HG03064 (cell line): Measurements from ENCODE around the gene CPT2.

Experiments
- ATAC-seq: cut with Tn5 transposase; IDR thresholded peaks from one replicate; pipeline ENCODE4 v1.9.1; 2021; ENCODE audit warnings: low read depth; ENCODE audit not compliant: unreplicated experiment

Gene CPT2

DNA sequence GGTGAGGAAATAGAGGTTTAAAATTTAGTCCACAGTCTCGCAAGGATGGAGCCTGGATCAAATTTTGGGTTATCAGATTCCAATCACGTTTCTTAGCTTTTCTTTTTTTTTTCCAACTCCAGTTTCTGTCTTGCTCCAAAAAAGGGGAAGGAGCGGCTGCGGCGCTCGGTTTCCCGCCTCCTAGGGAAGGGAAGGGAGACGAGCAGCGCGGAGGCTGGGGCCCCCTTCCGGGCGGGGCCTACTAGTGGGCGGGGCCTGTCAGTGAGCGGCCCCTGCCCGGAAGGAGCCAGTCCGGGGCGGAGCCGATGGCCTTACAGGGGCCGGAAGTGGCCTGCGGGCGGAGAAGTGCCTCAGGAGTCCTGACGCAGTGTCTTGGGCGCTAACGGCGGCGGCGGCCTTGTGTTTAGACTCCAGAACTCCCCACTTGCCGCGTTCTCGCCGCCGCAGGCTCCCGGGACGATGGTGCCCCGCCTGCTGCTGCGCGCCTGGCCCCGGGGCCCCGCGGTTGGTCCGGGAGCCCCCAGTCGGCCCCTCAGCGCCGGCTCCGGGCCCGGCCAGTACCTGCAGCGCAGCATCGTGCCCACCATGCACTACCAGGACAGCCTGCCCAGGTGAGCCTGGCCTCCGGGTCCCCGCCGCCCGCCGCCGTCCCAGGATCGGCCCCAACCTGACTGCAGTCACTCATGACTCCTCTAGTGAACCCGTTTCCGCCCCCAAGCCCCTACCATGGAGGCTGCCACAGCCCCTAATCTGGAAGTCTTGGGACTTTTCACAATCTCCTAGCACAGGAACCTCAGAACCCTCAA is at the start of gene CPT2:
Gene CPT2, plus strand, starts transcription at position 340 of the 806 bp plus-strand sequence. Its CDS starts 120 bp downstream, at position 460.
- ATAC-seq = peak; percentile 99

DNA sequence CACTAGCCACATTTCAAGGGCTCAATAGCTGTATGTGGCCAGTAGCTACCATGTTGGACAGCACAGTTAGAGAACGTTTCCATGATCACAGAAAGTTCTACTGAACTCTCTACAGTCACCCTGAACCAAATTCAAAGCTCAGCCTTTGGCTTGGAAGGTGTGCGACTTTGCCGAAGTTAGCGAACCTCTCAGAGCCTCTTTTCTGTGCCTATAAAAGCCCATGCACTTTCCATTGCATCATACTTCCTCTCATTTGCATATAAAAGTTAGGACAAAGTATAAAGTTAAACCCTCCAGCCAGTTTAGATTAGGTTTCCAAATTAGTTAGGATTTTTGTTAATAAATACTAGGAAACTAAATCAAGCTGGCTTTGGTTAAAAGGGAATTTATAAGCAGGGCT is 49.5 kb upstream of the CPT2 start:
- ATAC-seq = no peak

DNA sequence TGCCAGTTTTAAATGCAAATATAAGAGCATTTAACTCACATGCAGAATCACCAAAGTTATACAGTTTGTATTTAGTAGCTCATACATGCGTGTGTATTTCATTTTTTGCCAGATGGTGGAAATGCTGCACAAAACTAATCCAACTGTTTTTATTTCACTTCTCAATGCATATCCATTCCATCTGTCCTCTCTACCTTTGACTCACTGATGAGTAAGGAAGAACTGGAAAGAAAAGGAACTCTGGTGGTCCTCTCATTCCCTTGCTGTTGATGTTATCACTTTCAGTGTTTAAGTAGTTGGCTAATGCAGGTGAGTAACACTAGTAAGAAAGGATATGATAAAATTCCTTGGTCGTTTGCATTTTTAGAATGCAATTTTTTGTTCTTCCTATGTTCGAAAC is 48.5 kb upstream of the CPT2 start:
- no peak for ATAC-seq

DNA sequence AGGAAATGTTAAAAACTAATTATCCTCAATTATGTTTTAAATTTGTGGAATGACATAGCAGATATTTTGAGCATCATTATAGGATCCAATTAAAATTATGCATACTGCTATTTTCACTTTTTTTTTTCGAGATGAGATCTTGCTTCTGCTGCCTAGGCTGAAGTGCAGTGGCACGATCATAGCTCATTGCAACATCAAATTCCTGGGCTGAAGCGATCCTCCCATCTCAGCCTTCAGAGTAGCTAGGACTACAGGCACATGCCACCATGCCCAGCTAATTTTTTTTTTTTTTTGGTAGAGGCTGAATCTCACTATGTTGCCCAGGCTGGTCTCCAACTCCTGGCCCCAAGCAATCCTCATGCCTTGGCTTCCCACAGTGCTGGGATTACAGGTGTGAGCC is 42.9 kb upstream of the CPT2 start:
- no peak for ATAC-seq

DNA sequence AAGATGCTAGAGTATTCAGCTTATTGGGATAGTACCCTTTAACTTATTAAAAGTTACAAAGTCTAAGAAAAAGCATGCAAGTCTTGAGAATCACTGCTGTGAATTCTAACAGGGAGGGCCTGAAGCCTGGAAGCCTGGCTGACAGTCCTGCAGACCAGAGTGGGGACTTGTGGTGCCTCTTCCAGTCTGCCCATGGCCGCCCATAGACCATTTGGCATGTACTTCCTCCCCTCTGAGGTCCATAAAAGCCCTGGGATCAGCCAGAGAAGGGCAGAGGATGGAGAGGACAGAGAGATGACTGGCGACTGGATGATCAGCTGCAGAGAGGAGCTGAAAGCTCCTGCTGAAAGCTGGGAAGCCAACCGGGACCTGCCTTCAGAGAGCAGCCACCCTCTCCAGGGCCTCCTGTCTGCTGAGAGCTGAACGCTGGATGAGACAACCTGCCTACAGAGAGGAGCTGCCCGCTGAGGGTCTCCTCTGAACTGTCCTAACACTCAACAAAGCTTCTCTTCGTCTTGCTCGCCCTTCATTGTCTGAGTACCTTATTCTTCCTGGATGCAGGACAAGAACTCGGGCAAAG is 41.7 kb upstream of the CPT2 start:
- ATAC-seq = no peak

DNA sequence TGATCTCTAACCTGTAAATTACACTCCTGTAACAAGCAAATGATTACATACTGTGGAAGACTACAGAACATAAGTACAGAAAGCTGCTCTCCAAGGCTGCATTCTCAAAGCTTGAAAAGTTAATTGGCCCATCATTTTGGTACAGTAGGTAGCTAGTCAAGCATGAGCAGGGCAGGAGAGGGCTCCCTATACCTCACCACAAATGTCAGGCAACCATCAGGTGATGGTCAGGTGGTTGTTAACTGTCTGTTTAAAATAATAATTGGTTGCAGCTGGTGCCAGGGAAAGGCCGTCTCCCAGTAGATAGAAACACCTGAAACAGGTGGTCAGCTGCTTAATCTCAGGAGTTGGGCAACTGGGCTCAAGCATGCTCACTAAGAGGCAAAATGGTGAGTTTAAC is 41.1 kb upstream of the CPT2 start:
- no peak for ATAC-seq

DNA sequence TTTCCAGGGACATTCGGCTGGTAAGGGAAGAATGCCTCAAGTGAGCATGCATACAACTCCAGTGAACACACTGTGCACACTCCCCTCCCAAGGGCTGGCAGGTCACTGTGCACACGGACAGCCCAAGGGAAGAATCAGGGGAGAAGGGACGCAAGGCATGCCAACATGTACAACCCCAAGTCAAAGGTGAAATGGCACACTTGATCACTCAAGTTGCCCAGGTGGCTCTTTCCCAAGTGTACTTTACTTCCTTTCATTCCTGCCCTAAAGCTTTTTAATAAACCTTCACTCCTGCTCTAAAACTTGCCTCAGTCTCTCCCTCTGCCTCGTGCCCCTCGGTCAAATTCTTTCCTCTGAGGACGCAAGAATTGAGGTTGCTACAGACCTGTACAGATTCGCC is 40.7 kb upstream of the CPT2 start:
- ATAC-seq = no peak

DNA sequence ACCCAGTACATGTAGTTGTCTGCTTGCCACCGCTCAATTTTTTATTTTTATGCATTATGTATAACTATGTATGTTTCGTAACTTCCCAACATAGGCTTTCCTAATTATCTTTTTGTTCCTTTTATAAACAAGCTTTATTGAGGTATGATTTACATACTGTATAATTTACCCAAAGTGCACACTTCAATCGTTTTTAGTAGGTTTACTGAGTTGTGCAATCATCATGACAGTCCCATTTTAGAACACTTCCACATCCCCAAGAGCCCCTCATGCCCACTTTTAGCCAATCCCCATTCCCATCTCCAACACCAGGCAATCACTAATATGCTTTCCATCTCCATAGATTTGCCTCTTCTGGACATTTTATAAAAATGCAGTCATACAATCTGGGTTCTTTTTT is 39.8 kb upstream of the CPT2 start:
- no peak for ATAC-seq

DNA sequence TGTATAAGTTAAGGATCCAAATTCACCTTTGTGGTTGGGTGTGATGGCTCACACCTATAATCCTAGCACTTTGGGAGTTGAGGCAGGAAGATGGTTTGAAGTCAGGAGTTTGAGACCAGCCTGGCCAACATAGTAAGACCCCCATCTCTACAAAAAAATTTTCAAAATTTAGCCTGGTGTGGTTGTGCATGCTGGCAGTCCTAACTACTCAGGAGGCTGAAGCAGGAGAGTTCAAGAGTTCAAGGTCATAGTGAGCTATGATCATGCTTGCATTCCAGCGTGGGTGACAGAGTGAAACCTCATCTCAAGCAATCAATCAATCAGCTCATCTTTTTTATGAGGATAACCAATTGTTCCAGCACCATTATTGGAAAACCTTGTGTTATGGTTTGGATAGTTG is 37.7 kb upstream of the CPT2 start:
- ATAC-seq = no peak

DNA sequence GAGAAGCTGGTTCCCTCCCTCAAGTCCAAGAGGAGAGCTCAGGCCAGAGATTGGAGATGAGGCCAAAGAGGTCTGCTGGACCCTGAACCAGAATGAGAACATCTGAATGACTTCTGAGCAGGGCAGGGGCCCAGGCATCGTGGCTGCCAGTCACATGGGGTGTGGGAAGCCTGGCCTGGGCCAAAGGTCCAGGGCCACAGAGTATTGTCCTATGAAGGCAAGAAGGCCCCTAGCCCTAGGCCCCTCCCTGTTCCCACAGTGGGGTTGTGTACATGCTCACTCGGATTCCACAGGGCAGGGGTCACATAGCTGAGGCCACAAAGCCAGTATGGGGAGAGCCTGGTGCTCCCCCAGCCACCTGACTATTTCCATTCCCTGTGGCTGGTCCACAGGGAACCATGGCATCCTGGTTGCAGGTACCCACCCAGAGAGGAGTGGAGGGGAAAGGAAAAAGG is 35.7 kb upstream of the CPT2 start:
- no peak for ATAC-seq

DNA sequence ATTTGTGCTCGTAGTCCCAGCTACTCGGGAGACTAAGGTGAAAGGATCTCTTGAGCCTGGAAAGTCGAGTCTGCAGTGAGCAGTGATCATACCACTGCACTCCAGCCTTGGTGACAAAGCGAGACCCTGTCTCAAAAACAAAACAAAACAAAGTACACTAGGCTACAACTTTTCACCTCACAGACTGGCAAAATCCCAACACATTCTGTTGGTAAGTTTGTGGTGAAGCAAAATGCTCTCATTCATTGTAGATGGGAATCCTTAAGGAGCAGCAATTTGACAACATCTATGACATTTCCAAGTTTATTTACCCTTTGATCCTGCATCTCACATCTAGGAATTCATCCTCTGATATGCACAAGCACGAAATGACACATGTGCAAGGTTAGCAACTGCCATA is 34.0 kb upstream of the CPT2 start:
- no peak for ATAC-seq

DNA sequence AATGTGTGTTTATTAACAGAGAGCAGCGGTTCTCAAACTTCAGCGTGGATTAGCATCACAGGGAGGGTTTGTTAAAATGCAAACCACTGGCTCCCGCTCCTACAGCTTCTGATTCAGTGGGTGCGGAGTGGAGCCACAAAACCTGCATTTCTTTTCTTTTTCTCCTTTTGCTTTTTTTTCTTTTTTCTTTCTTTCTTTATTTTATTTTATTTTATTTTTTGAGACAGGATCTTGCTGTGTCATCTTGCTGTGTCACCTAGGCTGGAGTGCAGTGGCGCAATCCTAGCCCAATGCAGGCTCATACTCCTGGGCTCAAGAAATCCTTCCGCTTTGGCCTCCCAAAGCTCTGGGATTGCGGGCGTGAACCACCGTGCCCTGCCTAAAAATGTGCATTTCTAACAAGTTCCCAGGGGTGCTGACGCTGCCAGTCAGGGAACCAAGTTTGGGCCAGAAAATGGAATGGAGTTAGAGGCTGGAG is 33.3 kb upstream of the CPT2 start:
- ATAC-seq = no peak

DNA sequence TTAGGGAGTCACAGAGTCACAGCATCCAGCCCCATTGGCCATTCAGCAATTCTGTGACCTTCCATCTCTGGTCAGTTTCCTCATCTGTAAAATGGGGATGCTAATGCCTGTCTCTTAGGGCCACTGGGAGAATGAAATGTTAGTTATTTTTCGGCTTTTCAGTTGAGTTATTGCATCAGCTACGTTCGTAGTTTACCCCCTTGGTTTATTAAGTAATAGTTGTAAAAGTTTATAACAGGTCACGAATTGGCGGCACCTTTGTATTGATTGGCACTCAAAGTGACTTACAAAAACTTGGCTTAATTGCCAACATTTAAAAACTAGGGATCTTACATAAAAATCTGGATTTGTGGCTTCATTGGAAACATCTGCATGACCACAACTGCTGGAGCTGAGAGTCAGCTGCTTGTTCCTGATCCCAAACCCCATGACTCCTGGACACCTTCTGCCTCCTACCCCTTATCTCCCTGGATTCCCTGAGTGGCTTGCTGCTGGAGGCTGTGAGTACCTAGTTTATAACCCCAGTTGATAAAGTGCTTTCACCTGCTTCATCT is 31.1 kb upstream of the CPT2 start:
- ATAC-seq = no peak

DNA sequence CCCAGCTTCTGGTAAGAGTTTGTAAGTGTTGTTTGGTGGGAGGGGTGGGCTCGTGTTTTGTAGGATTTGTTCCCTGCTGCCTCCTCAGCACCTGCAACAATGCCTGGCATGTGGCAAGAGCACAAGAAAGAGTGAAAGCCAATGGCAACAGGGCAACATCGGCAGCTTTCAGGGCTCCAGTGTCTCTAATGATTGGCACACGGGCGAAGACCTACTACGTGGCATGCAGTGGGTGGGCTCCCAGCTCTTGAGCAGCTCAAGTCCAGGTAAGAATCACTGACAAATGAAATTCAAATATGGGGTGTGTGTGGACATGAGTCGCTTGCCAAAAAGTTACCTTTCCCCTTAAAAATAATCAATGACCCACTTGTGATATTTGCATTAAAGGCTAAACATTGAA is 30.3 kb upstream of the CPT2 start:
- ATAC-seq = no peak

DNA sequence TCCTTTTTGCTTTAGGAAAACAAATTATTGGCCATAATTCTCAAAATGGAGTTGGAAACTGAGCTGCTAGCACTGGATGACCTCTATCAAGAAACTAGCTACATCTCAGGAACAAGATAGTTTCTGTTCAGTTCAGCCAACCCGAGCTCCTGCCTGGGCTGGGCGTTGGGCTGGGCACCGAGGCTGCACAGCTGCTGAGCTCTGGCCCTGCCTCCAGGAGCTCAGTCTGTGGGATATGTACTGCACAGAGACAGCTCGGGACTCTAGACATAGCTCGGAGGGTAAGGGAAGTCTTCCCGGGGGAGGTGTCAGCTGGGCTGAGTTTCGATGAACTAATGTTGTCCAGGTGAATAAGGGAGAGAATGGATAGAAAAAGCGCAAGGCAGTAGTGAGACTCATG is 29.7 kb upstream of the CPT2 start:
- no peak for ATAC-seq

DNA sequence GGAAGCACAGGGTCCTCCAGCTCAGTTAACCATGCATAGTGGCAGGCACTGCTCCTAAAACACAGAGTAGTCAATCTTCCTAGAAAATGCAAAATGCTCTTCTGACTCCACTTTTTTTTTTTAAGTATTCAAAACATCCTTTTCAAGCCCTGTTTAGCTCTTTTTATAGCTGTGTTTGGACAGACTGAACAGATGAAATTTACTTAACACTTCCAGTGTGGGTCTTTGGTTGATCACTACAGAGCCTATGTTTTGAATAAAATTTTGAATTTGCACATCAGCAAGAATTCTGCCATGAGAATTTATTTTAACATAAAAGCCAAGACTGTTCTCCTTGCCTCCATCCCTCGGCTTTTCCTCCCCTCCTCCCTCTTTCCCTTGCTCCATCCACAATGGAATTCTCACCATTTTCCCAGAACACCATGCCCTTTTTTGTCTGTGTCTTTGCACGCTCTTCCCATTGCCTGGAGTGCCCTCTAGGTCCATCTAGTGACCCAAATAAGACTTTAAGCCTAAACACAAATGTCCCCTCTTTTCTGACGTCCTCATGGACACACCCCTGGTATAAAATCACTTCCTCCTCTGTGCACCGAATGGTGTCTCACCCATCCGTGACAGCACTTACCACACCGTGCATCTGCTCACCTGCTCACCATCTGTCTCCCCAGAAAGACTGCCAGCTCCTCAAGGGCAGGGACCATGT is 24.0 kb upstream of the CPT2 start:
- no peak for ATAC-seq

DNA sequence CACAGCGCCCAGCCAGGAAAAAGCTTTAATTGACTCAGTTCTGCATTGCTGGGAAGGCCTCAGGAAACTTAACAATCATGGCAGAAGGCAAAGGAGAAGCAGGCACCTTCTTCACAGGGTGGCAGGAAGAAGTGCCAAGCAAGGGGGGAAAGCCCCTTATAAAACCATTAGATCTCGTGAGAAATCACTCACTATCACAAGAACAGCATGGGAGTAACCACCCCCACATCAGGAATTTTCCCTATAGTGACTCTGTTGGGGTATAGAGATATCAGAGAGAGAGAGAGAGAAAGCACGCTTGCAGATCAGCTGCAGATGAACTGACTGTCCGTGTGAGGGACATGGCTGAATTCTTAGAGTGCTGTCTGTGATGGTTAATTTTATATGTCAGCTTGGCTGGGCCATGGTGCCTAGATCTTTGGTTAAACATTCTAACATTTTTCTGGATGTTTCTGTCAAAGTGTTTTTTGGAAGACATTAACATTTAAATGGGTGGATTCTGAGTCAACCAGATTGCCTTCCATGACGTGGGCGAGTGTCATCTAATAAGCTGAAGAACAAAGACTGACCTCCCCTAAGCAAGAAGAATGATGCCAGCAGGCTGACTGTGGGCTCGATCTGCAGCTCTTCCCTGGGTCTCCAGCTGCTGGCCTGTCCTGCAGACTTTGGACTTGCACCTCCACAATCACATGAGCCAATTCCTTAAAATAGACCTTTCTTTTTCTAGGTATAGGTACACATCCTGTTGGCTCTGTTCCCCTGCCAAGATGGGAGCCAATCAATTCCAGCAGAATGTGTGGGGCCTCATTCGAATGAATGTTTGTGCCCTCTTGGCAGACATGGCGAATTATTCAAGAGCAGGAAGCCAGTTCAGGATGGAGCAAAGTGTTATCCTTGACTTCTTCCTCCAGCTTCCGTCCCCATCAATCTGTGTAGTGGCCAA is 21.4 kb upstream of the CPT2 start:
- no peak for ATAC-seq

DNA sequence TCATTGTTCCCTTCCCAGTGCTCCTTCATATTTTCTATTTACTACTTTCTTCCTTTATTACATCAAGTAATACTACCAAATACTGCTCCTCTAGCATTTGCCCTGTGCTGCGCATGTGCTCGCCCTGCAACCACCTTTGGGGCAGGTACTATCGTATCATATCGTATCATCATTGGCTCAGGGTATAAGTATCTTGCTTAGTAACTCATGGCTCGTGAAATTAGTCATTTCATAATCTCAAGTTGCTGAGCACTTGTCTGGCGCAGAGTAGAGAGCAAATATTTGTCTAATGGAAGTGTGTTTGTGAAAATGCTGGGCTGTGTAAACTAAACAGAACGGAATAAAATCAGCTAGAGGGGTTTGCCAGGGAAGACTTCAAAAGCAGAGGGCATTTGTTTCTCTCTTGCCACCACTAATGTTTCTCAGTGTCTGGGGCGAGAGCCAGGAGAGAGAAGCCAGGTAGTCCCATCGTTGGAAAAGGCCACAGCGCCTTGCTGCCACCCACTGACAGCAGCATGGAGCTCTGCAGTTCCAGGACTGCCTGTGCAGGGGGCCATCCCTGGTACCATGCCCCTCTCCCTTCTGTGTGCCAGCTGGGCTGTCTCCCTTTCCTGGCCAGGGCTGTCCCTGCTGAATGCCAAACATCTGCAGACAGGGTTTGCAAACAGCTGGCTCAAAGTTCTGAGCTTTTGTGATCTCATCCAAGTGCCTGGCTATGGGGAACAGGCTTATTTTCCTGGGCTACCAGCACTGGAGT is 20.0 kb upstream of the CPT2 start:
- no peak for ATAC-seq

DNA sequence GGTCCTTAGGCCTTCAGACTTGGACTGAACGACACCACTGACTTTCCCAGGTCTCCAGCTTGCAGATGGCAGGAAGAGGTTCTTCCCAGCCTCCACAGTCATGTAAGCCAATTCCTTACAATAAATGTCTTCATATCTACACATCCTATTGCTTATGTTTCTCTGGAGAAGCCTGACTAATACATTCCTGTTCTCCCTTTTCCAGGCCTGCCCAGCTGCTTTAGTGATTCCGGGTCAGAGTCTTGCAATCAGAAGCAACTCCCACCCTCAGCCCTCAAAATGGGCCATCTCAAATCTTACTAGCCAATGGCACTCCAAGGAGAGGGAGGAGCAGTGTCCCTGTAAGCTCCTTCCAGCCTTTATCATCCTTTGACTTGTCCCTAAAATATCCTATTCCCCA is 16.4 kb upstream of the CPT2 start:
- ATAC-seq = no peak

DNA sequence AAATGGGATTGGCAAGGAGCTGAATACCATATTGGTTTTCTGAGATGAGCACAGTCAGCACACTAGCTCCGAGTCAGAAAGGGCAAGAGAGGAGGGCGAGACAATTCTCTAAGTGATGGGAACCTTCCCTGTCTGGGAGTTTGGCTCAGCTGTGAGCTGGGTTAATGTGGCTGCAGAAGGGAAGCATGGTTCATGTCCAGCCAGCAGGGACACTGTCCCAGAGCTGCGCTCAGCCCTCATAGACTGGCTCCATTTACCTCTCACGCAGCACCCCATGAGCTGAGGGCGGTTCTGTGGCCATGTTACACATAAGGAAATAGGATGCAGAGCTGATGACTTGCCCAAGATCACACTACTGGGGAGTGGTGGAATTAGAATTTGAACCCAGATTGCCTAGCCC is 15.7 kb upstream of the CPT2 start:
- no peak for ATAC-seq
